Mucosa of descending colon (tissue), 3 donors: Measurements from ENCODE around the gene CABP2. TPM values are rescaled to one million over a fixed set of nuclear protein-coding genes. Genes with fewer than 3 reads are reported as not detected.

Source experiments
- ATAC-seq: fragments of 200-7000 bp; cut with Tn5 transposase; one replicate; pipeline ENCODE4 v1.9.1; 2020; ENCODE audit warnings: mild to moderate bottlenecking, moderate library complexity
- DNase-seq, 3 donors: peaks; one replicate each; pipeline ENCODE4 v3.0.0-alpha.2; 2020
- H3K36me3 ChIP-seq: fragments of 200-600 bp; one replicate; pipeline ENCODE4 v1.8.0; 2021; ENCODE audit warnings: low read depth, mild to moderate bottlenecking
- H3K4me1 ChIP-seq: fragments of 200-600 bp; one replicate; pipeline ENCODE4 v1.8.0; 2021; ENCODE audit warnings: low read depth, mild to moderate bottlenecking
- H3K4me3 ChIP-seq: fragments of 200-600 bp; one replicate; pipeline ENCODE4 v1.8.0; 2021; ENCODE audit warnings: mild to moderate bottlenecking
- H3K9me3 ChIP-seq: fragments of 200-600 bp; one replicate; pipeline ENCODE4 v1.8.0; 2021; ENCODE audit warnings: mild to moderate bottlenecking
- intact Hi-C, 2 donors: fragments of 100-400 bp; cut with DNase I in 1 of 2; cut with micrococcal nuclease in 1 of 2; formaldehyde crosslinking; loops; one replicate each; pipeline versions ENCODE4 v1.11.0 to v1.11.1; 2022; cut with DNase I, micrococcal nuclease
- total RNA-seq, 3 donors: library from RNA; stranded (reverse); fragmentation: NEBNext Ultra II Directional in 2 of 3; extraction: Animal tissue kit (Norgen Biotek cat#: 25700) in 2 of 3; gene quantifications; one replicate each; pipeline versions ENCODE4 v1.2.1 to v1.2.4, GENCODE V29; 2021 to 2023
- TF ChIP-seq, protein P1 (sequence below): fragments of 200-600 bp; IDR thresholded peaks from one replicate; pipeline ENCODE4 v1.8.0; 2022; ENCODE audit warnings: antibody characterized with exemption, mild to moderate bottlenecking
- donor health status: DM: no; HTN: no; CAD: no; lungs with moderate emphysema.
- donor health status: DM: no; HTN: no; CAD: no.
- donor health status: DM: no; HTN: yes; CAD: no.

Gene CABP2
- total RNA-seq, 3 donors from 2014 or later, result not detected

DNA sequence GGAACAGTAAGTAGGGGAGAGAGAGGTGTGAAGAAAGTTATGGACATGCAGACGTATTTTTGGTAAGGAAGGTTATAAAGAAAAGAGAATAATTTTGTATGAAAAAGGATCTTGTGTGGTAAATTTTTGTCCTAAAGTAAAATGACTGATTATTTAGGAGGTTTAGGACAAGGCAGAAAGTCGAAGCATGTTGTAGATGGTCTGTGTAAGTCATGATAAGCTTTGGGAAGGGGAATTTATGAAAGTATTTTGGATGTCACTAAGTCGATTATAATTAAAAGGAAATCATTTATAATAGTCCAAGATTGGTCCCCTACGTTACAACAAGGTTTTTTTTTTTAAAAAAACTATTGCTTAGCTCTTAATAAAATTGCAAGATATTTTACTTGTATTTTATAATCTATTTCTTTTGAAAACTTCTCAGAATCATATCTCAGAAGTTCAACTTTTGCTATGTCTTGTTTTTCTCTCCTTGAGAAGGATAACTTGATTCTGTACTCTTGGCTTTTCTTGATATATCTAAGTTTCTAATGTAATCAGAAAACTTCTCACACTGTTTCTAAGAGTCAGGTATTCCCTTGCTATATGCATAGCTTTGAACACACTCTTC lies 10.9 kb upstream of the CABP2 start:
- H3K36me3 ChIP-seq, result no peaks in the 10 kb centered on the region

DNA sequence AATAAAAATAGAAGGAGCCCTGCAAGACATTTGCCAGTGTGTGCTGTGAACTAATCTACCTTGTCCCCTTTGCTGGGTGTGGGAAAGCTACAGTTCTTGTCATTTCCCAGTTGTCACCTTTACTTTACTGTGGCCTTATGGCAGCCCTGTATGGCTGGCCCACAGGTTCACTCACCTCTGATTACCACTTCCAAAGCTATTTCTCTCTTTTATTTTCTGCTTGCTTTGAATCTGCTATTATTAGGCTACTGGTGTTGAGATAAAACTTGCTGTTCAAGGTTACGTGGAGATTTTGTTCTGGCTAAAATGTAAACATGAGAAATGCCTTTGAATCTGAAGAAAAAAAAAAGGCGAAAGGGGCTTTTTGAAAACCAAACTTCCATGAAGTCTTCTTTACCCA lies 9.6 kb upstream of the CABP2 start:
- DNase-seq (no peak), ATAC-seq (no peak)
- intact Hi-C loops, result no loop called here
- no peak overlapping the region for H3K4me3 ChIP-seq
- peaks cover 18% of the 10 kb centered on the region for H3K9me3 ChIP-seq
- no peaks in the 10 kb centered on the region for H3K36me3 ChIP-seq
- TF ChIP-seq, protein P1, sequence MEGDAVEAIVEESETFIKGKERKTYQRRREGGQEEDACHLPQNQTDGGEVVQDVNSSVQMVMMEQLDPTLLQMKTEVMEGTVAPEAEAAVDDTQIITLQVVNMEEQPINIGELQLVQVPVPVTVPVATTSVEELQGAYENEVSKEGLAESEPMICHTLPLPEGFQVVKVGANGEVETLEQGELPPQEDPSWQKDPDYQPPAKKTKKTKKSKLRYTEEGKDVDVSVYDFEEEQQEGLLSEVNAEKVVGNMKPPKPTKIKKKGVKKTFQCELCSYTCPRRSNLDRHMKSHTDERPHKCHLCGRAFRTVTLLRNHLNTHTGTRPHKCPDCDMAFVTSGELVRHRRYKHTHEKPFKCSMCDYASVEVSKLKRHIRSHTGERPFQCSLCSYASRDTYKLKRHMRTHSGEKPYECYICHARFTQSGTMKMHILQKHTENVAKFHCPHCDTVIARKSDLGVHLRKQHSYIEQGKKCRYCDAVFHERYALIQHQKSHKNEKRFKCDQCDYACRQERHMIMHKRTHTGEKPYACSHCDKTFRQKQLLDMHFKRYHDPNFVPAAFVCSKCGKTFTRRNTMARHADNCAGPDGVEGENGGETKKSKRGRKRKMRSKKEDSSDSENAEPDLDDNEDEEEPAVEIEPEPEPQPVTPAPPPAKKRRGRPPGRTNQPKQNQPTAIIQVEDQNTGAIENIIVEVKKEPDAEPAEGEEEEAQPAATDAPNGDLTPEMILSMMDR, result no peak
- H3K4me1 ChIP-seq, result no peaks in the 10 kb centered on the region

More for the DNA sequence above, 10.9 kb upstream of the CABP2 start:
- no peak for DNase-seq
- no peak for ATAC-seq
- no peaks in the 10 kb centered on the region for H3K4me1 ChIP-seq
- peaks cover 18% of the 10 kb centered on the region for H3K9me3 ChIP-seq
- intact Hi-C loops, result no loop called here
- TF ChIP-seq, protein P1, result no peak
- no peak overlapping the region for H3K4me3 ChIP-seq

DNA sequence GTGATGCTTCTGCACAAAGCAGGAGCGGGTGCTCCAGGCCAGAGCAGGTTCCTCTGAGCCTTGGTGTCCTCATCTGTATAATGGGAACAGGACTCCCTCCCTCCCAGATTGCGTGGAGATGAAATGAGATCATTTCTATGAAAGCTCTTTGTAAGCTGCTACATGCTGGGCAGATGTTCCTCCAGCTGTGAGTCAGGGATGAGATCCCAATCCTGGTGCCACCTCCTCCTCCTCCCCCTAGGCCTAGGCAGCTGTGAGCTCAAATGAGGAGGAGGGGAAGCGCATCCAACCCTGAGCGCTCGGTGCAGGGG lies 7.0 kb upstream of the CABP2 start:
- TF ChIP-seq, protein P1, result no peak
- Histone ChIP-seq H3K4me1 (peaks cover 6% of the 10 kb centered on the region), H3K36me3 (no peaks in the 10 kb centered on the region), H3K9me3 (peaks cover 18% of the 10 kb centered on the region), H3K4me3 (no peak overlapping the region)
- DNase-seq (no peak), ATAC-seq (no peak)
- intact Hi-C loops, result no loop called here

DNA sequence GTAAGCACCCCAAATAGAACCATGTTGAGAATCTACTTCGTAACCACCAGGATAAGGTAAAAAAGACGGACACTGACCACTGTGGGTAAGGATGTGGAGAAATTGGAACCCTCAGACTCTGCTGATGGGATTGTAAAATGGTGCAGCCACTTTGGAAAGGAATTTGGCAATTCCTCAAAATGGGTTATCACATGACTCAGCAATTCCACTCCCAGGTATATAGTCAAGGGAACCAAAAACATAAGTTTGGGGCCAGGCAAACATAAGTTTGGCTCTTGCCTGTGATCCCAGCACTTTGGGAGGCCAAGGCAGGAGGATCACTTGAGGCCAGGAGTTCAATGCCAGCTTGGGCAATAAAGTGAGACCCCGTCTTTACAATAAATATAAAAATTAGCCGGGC lies 5.1 kb upstream of the CABP2 start:
- H3K9me3 ChIP-seq, result peaks cover 2% of the 10 kb centered on the region
- peaks cover 7% of the 10 kb centered on the region for H3K4me1 ChIP-seq
- no peak overlapping the region for H3K4me3 ChIP-seq
- no peaks in the 10 kb centered on the region for H3K36me3 ChIP-seq
- TF ChIP-seq, protein P1, result no peak
- intact Hi-C loops, result no loop called here
- ATAC-seq, result no peak
- DNase-seq, result no peak

DNA sequence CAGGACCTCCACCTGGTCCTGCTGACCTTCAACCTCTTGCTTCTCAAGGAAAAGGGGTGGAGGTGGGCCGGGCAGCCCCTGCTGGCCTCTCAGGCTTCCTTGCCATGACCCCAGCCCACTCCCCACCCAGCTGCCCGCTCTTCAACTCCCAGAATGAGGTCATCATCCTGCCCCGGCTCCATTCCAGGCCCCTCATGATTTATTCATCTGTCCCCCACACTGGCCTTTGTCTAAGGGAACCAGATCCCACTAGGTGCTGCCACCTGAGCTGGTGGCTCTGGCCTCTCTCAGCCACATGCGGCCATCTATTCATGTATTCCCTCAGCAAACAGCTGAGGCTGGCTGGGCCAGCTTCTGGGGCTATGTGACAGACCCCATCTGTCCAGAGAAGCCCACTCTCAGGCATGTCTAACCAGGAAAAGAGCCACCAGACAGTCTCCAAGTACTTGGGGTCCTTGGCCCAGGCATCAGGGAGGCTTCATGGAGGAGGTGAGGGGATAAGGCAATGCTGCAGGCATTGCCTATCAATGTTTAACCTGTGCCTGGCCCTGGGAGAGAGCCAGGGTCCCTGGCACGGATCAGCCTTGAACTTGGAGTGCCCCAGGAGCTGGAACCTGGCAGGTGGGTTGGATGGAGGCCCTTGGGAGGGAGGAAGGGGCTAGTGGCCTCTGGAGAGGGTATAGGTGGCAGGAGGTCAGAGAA lies 2.2 kb upstream of the CABP2 start:
- H3K4me3 ChIP-seq, result no peak overlapping the region
- TF ChIP-seq, protein P1, result no peak
- H3K9me3 ChIP-seq, result no peaks in the 10 kb centered on the region
- peaks cover 7% of the 10 kb centered on the region for H3K4me1 ChIP-seq
- intact Hi-C loops, result no loop called here
- peak in 1 of 3 donors; percentile 44 for DNase-seq
- ATAC-seq, result peak; percentile 54
- H3K36me3 ChIP-seq, result no peaks in the 10 kb centered on the region
